HL-60 (cell line): ENCODE data around the gene ZNF236.

Experiments
- GABPA ChIP-seq: IDR thresholded peaks from 2 replicates; pipeline ENCODE4 v1.6.1; 2012; ENCODE audit warnings: low read depth
- POLR2AphosphoS5 ChIP-seq: IDR thresholded peaks from 2 replicates; pipeline ENCODE4 v1.6.1; 2012; ENCODE audit warnings: low read depth
- REST ChIP-seq: IDR thresholded peaks from 2 replicates; pipeline ENCODE4 v1.6.1; 2012; ENCODE audit warnings: low read depth; ENCODE audit not compliant: insufficient replicate concordance
- SPI1 ChIP-seq: IDR thresholded peaks from 2 replicates; pipeline ENCODE4 v1.6.1; 2012; ENCODE audit warnings: low read depth, mild to moderate bottlenecking, borderline replicate concordance
- TF ChIP-seq, protein P1 (sequence below): IDR thresholded peaks from one replicate; pipeline ENCODE4 v1.5.1; 2011; ENCODE audit warnings: low read length, control low read depth, inconsistent platforms; ENCODE audit not compliant: insufficient read depth

DNA sequence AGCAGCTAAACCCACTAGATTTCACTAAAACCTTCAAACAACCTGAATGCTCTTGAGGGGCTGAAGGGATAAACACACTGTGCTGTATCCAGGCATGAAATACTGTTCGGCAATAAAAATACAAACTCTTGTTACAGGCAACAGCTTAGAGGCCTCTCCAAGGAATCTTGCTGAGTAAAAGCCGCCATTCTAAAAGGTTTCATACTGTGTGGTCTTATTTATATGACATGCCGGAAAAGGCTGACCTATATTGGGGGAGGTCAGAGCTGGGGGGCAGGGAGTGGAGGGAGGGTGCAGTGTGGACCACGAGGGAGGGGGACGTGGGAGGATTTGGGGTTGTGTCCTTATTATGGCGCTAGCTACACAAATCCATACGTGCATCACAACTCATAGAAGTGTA lies 174.1 kb downstream of the ZNF236 start:
- TF ChIP-seq, protein P1, sequence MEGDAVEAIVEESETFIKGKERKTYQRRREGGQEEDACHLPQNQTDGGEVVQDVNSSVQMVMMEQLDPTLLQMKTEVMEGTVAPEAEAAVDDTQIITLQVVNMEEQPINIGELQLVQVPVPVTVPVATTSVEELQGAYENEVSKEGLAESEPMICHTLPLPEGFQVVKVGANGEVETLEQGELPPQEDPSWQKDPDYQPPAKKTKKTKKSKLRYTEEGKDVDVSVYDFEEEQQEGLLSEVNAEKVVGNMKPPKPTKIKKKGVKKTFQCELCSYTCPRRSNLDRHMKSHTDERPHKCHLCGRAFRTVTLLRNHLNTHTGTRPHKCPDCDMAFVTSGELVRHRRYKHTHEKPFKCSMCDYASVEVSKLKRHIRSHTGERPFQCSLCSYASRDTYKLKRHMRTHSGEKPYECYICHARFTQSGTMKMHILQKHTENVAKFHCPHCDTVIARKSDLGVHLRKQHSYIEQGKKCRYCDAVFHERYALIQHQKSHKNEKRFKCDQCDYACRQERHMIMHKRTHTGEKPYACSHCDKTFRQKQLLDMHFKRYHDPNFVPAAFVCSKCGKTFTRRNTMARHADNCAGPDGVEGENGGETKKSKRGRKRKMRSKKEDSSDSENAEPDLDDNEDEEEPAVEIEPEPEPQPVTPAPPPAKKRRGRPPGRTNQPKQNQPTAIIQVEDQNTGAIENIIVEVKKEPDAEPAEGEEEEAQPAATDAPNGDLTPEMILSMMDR = no peak
- TF ChIP-seq POLR2AphosphoS5 (no peak), REST (no peak), GABPA (no peak), SPI1 (no peak)
